ENCODE measurements around the gene ZSCAN26.
A peak's percentile ranks its signal among the peaks of the same experiment; 100 is the strongest.

Gene ZSCAN26

DNA sequence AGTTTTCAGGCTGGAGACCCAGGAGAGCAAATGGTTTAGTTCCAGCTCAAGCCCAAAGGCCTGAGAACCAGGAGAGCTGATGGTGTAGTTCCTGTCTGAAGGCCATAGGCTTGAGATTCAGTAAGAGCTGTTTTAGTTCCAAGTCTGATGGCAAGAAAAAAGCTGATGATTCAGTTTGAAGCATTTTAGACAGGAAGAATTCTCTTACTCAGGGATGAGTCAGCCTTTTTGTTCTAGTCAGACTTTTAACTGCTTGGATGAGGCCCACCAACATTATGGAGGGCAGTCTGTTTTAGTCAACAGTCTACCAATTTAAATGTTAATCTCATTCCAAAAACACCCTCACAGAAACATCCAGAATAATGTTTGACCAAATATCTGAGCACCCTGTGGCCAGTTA, 2.5 kb downstream of the ZSCAN26 start:
- peak; percentile 84 for DNase-seq (ENCODE audit: low read depth)
- no peak overlapping the region for H3K4me3 ChIP-seq (ENCODE audit: low read depth, low read length)
- TF ChIP-seq, protein P1, sequence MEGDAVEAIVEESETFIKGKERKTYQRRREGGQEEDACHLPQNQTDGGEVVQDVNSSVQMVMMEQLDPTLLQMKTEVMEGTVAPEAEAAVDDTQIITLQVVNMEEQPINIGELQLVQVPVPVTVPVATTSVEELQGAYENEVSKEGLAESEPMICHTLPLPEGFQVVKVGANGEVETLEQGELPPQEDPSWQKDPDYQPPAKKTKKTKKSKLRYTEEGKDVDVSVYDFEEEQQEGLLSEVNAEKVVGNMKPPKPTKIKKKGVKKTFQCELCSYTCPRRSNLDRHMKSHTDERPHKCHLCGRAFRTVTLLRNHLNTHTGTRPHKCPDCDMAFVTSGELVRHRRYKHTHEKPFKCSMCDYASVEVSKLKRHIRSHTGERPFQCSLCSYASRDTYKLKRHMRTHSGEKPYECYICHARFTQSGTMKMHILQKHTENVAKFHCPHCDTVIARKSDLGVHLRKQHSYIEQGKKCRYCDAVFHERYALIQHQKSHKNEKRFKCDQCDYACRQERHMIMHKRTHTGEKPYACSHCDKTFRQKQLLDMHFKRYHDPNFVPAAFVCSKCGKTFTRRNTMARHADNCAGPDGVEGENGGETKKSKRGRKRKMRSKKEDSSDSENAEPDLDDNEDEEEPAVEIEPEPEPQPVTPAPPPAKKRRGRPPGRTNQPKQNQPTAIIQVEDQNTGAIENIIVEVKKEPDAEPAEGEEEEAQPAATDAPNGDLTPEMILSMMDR (conservative IDR thresholded peaks at IDR 0.05; ENCODE audit: low read depth, low read length) = no peak

DNA sequence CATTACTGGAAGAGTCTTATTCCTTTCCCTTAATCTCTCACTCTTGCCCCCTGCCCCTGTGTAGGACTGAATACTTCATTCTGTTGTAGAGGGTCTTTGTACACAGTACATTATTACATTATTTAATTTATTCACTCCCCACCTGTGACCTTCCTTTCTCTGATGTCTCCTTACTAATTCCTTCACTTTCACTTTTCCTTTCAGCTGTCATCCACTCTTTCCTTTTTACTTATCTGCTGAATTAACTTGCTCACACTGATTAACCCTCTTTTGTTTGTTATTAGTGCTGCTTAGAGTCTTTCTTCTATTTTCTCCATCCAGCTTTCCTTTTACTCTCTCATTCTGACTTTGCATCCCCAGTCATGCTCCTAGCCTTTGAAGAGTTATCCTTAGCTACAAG, 7.9 kb downstream of the ZSCAN26 start:
- no peak for DNase-seq (ENCODE audit: low read depth)
- TF ChIP-seq, protein P1 (conservative IDR thresholded peaks at IDR 0.05; ENCODE audit: low read depth, low read length) = no peak
- H3K4me3 ChIP-seq (ENCODE audit: low read depth, low read length) = no peak overlapping the region

DNA sequence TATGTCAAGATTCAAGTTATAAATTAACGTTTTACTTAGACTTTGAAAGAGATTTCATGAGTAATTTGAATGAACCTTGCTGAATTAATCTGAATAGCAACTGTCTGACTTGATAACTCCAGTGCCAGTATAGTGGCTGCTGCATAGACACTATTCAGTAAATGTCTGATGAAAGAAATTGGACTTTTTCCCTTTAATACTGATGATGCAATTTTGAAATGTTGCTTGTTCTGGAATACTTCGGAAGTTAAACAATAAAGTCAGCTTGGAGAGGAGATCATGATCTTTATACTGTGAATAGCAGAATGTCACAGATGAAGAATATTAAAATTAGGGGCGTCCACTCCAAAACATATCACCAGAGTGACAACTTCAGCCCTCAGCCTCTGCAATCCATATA, 10.8 kb downstream of the ZSCAN26 start:
- DNase-seq (ENCODE audit: low read depth) = no peak
- H3K4me3 ChIP-seq (ENCODE audit: low read depth, low read length) = no peak overlapping the region
- TF ChIP-seq, protein P1 (conservative IDR thresholded peaks at IDR 0.05; ENCODE audit: low read depth, low read length) = no peak

DNA sequence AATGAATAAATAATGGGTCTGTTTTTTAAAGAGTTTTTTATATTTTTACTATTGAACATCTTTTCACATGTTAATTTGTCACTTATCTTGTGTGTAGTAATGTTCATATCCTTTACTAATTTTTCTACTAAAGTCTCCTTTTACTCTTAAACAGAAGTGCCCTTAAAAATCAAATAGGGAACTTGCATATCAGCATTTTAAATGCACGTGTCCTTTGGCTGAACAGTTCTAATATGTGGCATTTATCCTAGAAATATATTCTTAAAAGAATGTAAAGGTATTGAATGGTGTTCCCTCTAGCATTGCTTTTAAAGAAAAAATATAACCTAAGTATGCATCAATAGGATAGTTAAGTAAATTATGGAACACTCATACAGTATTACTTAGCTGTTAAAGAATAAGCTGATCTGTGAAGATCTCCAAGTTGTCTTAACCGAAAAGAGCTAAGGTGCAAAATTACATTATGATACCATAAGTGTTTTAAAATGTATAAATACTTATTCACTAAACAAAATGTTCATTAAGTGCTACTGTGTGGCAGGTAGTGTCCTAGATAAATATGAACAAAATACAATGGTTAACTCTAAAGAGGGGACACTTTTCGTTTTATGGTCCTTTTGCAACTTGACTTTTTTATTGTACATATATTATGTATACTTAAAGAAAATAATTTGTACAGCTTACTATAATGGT, 13.8 kb downstream of the ZSCAN26 start:
- TF ChIP-seq, protein P1 (conservative IDR thresholded peaks at IDR 0.05; ENCODE audit: low read depth, low read length) = no peak
- DNase-seq (ENCODE audit: low read depth) = no peak
- peak overlapping the region; percentile 70 for H3K4me3 ChIP-seq (ENCODE audit: low read depth, low read length)

DNA sequence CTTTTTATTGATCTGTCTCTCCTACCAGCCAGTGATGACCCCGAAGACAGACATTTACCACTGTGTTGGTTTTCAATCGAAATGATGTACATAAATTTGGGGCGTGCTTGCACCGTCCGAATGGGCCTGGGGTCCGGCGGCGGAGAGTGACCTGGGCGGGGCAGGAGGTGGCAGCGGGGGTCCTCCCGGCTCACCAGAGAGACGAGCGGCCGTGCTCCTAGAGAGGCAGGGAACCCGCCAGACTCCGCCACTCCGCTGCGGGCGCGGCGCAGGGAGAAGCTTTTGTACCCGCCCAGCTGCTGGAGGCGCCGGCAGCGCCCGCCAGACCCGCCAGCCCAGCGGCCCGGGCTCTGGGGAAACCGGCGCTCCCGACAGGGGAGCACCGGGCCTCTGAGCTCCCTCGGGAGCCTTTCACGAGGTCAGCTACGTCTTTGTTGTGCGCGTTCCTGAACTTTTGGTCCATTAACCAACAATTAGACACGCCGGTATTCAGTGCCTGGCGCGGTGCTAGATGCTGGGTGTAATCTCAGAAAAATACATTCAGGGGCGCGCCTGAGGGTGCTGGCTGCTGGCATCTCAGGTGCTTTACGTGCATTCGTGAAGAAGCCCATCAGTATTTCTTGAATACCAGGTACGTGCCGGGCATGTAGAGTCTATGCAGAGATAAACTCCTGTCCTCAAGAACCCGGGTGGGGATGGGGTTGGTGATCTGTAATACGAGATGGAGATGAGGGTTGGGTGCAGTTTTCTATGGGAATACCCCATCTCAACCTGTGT, 14.5 kb downstream of the ZSCAN26 start, which contains the start of gene PGBD1:
Gene PGBD1 (plus strand): TSS at position 285 of the 777 bp plus-strand sequence. CDS start 2,242 bp downstream, outside the sequence.
- H3K4me3 ChIP-seq (ENCODE audit: low read depth, low read length) = peak within 1 kb of the TSS; percentile 70
- TF ChIP-seq, protein P1 (conservative IDR thresholded peaks at IDR 0.05; ENCODE audit: low read depth, low read length) = no peak
- DNase-seq (ENCODE audit: low read depth) = peak; percentile 78

DNA sequence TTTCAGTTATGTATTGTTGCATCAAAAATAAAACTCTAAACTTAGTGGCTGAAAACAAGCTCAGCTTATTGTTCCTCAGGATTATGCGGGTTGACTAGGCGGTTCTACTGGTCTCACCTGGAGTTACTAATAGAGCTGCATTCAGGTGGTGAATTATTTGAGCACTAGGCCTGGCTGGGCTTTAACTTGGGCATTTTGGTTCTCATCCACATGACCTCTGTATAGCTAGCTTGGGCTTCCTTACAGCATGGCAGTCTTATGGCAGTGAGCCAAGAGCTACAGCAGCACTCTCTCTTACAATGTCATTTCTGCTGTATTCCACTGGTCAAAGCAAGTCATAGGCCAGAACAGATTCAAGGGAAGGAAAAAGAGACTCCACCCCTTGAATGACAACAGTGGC, 16.0 kb downstream of the ZSCAN26 start:
- TF ChIP-seq, protein P1 (conservative IDR thresholded peaks at IDR 0.05; ENCODE audit: low read depth, low read length) = no peak
- H3K4me3 ChIP-seq (ENCODE audit: low read depth, low read length) = no peak overlapping the region
- DNase-seq (ENCODE audit: low read depth) = peak; percentile 19

All from choroid plexus epithelial cell (primary cell).